GM19239 (cell line): ENCODE results near the gene CSTF2.

Experiments
- DNase-seq: peaks from one replicate; pipeline ENCODE4 v3.0.0; 2011; ENCODE audit warnings: low spot score; ENCODE audit not compliant: insufficient read length
- FAIRE-seq: peaks from 2 replicates; lab custom pipeline; 2011; peaks lifted over from hg19 to GRCh38; lab: Jason Lieb, UNC

CSTF2 gene

GRCh38 chrX:100870527-100870926 lies 50.3 kb downstream of the CSTF2 start:
- no peak for FAIRE-seq

DNA sequence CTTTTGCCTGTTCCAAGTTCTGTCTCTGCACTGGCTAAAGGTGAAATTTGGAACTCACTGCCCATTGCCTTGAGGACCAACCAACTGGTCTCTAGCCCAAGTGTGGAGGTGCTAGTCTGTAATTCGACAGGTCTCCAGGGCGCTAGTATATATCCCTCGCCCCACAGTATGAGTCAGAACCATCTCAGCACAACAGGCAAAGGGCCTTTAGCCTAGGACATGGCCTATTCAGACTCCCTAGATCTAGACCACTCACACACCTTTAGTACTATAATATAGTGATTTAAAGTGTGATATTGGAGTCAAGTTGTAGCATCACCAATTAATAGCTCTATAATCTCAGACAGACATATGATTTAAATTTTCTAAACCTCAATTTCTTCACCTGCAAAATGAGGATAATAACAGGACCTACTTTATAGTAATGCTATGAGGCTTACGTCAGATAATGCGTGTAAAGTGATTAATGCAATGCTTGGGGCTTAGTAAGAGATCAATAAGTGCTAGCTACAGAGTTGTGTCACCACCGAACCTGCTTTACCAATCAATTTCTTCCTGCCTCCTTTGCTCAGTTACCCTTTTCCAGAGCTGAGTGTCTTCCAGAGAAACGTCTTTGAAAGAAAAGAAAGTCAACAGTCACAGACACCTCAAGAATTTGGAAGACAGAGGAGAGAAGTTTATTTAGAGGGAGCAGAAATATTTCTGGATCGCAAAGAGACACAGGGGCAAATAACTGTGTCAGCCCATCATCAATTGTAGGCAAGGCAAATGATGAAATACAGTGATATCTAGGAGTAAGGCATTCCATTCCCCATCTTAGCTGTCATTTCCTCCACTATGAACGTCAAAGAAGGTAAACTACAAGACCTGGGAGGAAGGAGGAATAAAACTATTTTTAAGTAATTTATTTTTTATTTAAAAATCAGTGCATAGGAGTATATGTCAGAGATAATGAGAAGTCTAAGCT lies 51.7 kb downstream of the CSTF2 start:
- no peak for DNase-seq
- FAIRE-seq, result no peak

More at GRCh38 chrX:100870527-100870926, 50.3 kb downstream of the CSTF2 start:
- DNase-seq, result no peak

- DNase-seq, result no peak
- FAIRE-seq, result peak; percentile 39
Measured at GRCh38 chrX:100874325-100874724, 54.1 kb downstream of the CSTF2 start, which contains the start of gene NOX1. NOX1 (minus strand) TSS chrX:100874359; CDS start chrX:100874139, 220 bp downstream.

DNA sequence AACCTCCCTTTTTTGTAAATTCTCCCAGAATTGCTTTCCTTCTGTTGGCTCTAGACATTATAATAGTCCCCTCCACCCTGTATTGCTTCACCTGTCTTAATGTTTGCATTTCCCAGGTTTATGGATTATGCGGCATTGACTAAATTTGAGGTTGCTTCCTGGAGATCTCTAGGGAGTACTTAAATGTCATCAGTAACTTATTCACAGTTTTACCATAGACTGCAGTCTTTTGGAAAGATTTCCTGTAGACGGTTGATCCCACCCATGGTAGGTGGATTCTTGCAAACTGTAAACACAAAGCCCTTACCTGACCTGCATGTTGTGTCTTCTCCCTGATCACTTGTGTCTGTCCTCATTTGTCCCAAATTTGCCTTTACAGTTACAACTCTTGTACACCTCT lies 60.2 kb downstream of the CSTF2 start:
- no peak for FAIRE-seq
- no peak for DNase-seq

DNA sequence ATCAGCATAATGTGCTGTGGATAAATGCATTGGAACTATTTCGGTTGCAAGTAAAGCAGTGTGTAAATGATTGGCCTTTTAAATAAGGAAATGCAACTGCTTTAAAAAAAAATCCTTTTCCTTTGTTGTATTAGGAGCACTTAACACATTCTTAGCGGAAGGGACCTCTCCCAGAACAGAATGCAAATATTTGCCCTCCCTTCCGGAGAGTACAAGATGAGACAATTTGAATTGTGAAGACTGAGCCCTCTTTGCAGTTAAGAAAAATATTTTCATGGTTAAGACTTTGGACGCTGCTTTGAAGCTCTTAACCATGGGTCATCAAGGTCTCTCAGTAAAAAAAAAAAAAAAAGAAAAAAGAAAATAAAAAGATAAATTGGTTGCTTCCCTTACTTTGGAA lies 63.5 kb downstream of the CSTF2 start:
- FAIRE-seq (no peak), DNase-seq (no peak)
